B cell (primary cell): ENCODE measurements around the gene SLC18A2.

Experiments used
- EZH2 ChIP-seq: IDR thresholded peaks from 2 replicates; pipeline ENCODE4 v1.6.1; 2012; ENCODE audit warnings: borderline replicate concordance, low read depth, mild to moderate bottlenecking, moderate library complexity, low read length; ENCODE audit not compliant: insufficient read depth, poor library complexity, severe bottlenecking
- TF ChIP-seq, protein P1 (sequence below): fragments of 200-600 bp; IDR thresholded peaks from one replicate; pipeline ENCODE4 v1.8.0; 2022; ENCODE audit warnings: antibody characterized with exemption, mild to moderate bottlenecking

DNA sequence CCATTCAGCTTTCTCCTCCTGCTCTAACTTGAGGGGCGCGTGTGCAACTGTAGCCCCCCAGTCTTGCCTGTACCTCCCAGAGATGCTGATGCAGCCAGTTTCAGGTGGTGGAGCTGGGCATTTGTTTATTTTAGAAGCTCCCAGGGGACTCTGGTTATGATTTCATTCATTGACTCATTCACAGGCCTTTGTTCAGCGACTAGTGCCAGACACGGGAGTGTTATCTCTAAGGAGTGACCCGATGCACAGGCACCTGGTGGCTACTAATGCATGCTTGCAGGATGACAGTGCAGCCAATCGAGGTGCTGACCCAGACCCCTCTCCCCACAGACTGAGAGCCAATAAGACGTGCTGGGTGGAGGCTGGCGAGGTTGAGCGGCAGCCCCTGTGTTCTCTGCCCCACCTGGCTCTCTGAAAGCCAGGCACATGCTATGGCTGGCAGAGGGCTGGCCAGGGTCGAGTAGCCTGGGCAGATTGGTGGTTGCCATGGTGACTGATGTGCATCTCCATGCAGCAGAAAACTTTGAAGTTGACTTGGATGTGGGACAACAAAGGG is 19.7 kb upstream of the SLC18A2 start:
- TF ChIP-seq, protein P1, sequence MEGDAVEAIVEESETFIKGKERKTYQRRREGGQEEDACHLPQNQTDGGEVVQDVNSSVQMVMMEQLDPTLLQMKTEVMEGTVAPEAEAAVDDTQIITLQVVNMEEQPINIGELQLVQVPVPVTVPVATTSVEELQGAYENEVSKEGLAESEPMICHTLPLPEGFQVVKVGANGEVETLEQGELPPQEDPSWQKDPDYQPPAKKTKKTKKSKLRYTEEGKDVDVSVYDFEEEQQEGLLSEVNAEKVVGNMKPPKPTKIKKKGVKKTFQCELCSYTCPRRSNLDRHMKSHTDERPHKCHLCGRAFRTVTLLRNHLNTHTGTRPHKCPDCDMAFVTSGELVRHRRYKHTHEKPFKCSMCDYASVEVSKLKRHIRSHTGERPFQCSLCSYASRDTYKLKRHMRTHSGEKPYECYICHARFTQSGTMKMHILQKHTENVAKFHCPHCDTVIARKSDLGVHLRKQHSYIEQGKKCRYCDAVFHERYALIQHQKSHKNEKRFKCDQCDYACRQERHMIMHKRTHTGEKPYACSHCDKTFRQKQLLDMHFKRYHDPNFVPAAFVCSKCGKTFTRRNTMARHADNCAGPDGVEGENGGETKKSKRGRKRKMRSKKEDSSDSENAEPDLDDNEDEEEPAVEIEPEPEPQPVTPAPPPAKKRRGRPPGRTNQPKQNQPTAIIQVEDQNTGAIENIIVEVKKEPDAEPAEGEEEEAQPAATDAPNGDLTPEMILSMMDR = no peak
- TF ChIP-seq EZH2 = no peak
